Ecto neural progenitor cell (in vitro differentiated cells): Measurements from ENCODE around the gene PTPRM.
"Not testable (repeated sequence)": the region's sequence is repeated elsewhere in the genome, so short reads cannot be mapped to it uniquely, and the experiment has no call there.

Experiments
- DNase-seq: peaks from one replicate; pipeline ENCODE4 v3.0.0-alpha.2; 2018; ENCODE audit warnings: low spot score

Gene PTPRM

GRCh38 chr18:7727361-7728076 is 160.4 kb downstream of the PTPRM start:
- no peak for DNase-seq

DNA sequence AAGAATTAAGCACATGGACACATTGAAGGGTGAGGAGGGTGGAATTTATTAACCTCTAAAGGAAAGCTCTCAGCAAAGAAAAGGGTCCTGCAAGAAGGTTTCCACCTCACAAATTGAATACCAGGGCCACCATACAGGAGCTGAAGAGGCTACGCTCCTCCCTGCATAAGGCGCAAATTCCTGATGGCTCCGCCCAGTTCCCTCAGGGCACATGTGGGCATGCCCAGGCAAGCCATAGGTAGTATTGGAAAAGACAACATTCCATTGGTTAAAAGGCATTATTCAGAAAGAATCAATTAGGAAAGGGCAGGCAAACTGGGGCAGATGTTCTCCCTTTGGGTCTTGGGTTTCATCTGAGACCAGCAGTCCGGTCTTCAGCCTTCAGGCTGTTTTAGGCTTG is 161.2 kb downstream of the PTPRM start:
- DNase-seq = no peak

GRCh38 chr18:7729868-7730267 is 162.8 kb downstream of the PTPRM start:
- DNase-seq = no peak

GRCh38 chr18:7730682-7731081 is 163.6 kb downstream of the PTPRM start:
- no peak for DNase-seq

GRCh38 chr18:7733642-7734041 is 166.5 kb downstream of the PTPRM start:
- no peak for DNase-seq

DNA sequence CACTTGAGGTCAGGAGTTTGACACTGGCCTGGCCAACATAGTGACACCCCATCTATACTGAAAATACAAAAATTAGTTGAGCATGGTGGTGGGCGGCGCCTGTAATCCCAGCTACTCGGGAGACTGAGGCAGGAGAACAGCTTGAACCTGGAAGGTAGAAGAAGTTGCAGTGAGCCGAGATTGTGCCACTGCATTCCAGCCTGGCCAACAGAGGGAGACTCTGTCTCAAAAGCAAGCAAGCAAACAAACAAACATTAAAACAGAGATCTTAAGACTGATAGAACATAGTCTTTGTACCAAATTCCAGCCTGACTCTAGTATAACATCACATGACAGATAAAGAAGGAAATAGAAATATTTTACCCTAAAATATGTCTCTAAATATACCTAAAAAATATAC is 168.1 kb downstream of the PTPRM start:
- no peak for DNase-seq

GRCh38 chr18:7735626-7736175 is 168.6 kb downstream of the PTPRM start:
- no peak for DNase-seq

DNA sequence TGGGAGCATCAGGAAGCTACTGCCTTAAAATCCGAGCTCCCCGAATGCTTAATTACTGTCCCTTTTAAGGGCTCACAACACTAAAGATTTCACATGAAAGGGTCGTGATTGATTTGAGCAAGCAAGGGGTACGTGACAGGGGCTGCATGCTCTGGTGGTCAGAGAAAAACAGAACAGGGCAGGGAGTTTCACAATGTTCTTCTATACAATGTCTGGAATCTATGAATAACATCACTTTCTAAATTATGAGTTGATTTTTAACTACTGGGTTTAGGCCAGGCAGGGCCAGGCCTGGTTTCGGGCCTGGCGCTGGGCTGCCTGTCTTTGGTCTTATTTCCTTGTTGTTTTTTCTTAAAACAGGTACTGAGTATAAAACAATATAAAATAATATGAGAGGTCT is 169.4 kb downstream of the PTPRM start:
- not testable (repeated sequence) for DNase-seq

DNA sequence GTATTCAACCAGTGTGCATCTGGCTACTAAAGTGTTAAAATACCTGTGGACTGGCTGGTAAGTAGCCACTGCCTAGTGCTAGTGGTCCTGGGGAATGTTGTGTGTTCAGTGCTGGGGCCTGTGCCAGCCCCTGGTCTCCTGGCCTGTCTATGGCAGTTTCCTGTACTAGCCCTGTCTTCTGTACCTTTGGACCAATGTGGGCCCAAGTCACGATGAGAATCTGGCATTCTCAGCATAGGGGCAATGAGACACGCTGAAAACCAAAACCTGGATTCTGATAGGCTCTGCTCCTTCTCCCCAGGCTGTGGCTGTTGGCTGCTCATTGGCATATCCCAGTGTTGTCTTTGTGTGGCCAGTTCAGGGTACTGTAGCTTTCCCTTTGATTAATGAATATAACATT is 170.4 kb downstream of the PTPRM start:
- no peak for DNase-seq

DNA sequence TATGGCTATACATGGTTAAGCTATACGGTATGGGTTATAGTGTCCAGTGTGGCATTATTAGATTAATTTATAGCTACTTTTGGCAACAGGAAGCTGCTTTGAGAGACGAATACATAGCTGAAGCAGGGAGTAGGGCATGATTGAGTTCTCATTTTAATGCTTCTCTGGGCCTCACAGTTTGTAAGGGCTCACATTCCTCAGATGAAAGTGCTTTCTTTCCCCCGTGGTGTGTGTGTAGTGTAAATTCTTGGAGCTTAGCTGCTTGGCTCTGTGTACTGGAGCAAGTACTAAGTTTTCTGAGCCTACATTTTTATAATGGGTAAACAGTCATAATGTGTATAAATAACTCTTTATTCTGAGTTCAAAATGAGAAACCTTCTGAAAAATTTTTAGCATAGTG is 173.7 kb downstream of the PTPRM start:
- no peak for DNase-seq

- no peak for DNase-seq
These were observed 174.5 kb downstream of the PTPRM start for GRCh38 chr18:7741640-7742039.

- DNase-seq = no peak
These were observed 175.1 kb downstream of the PTPRM start for GRCh38 chr18:7742224-7742623.

- no peak for DNase-seq
These were observed 176.1 kb downstream of the PTPRM start for GRCh38 chr18:7743256-7743655.

- DNase-seq = no peak
These were observed 179.0 kb downstream of the PTPRM start for GRCh38 chr18:7746106-7746505.

DNA sequence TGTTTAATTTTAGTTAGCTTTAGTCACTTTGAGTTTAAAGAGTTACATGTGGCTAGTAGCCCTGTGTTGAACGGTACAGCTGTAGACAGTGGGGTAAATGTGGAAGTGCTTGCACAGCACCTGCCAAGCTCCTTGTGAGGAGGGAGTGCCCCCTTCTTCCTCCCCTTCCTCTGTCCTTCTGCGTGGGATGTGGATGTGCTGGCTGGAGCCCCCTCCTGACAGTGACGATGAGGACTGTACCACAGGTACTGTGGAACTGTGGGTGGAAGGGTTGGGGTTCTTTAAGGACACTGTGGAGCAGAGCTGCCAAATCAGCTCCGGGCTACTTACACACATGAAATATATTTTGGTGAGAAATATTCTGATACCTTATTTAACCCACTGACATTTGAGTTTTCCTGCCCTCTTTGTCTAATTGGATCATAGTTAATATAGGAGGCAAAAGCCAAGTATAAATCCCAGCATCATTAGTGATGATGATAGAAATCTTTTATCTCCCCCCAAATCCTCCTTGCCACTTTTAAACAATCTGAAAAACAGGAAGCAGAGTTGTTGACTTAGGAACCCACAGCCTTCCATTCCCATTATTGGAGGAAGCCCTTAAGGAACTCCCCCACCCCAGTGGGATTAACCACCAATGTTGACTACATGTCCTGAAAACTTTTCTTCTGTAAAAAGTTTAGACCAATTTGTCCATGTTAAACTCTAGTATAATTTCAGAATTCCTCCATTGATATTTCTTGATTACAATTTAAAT is 181.3 kb downstream of the PTPRM start:
- DNase-seq = no peak

DNA sequence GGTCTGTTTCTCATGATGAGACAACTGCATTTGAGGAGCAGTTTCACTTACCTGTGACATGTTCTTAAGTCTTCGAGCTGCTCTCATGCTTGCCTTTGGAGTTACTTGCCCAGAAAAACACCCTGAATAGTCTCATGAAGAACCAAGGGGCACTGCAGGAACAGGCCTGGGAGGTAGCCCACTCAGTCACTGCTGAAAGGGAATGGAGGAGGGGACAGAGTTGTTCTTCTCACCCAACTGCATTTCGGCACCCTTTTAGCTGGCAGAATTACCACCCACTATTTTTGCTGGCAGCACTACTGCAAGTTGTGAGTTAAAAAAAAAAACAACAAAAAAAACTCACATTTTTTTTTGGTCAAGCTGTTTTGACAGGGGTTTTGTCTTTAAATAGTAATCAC is 181.9 kb downstream of the PTPRM start:
- DNase-seq = no peak

GRCh38 chr18:7749510-7749981 is 182.4 kb downstream of the PTPRM start:
- no peak for DNase-seq

- DNase-seq = no peak
These were observed 183.1 kb downstream of the PTPRM start for GRCh38 chr18:7750095-7750663.

GRCh38 chr18:7750966-7751365 is 183.8 kb downstream of the PTPRM start:
- no peak for DNase-seq

GRCh38 chr18:7754258-7754657 is 187.1 kb downstream of the PTPRM start:
- no peak for DNase-seq

DNA sequence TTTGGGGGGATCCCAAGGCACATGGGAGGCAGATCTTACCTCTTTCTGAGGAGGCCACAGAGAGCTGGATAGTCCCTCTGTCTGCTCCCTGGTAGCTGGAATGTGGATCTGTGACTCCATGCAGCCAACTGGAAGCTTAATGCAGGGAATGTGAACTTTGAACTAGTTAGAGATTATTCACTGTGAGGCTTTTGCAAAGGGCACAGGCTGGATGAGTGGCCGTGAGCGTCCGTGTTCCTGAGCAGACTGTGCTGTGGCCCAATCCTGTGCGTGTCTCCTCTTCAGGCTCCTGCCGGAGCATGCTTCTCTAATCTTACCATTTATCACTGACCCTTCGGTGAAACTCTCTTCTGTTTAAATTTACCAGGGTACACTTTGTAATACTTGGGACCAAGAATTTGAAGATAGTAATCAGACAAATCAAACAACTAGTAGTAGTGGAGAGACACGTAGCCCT is 187.6 kb downstream of the PTPRM start:
- no peak for DNase-seq

DNA sequence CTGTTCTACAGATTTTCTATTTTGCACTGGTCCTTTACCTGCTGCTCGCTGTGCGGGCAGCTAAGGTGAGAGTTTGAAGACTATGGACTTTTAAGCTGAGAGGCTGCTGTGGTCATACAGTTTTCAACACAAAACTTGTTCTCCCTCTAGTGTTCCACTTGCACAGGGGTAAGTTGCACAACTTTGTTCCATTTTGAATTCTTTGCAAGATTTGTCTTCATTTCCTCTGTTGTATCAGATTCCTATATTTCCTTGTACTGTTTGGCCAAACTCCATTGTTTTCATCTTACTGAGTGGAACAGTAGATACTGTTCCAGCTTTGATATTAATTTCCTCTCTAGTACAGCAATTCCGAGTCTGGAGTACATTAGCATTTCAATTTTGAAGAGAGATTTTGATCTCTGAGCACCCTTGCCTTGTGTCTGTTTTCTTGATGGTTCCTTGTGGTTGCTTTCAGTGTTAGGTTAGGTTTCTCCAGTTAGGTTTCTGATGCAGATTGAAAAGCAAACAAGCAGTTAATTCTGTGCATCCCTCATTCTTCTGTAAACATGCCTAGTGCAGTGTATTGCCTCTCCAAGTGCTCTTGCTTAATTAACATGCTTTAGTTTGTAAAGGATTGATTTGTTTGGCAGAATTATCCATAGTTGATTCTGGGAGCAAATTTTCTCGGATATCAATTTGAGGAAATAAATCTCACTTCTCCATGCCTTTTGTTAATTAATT is 188.8 kb downstream of the PTPRM start:
- no peak for DNase-seq
